GM12878 (cell line): ENCODE measurements around the gene CFAP97D2. TPM values are rescaled to one million over a fixed set of nuclear protein-coding genes. Genes with fewer than 3 reads are reported as not detected.

Source experiments
- BRCA1 ChIP-seq: IDR thresholded peaks from 2 replicates; pipeline ENCODE4 v1.6.1; 2011; ENCODE audit warnings: low read depth, low read length, improper control_type of control experiment
- CBFB ChIP-seq: IDR thresholded peaks from 2 replicates; pipeline ENCODE4 v1.6.1; 2016; ENCODE audit warnings: antibody characterized with exemption, low read depth
- CHD4 ChIP-seq: fragments of 200-600 bp; sonication (generic); IDR thresholded peaks from 2 replicates; pipeline ENCODE4 v1.6.1; 2016; ENCODE audit warnings: mild to moderate bottlenecking
- CREB1 ChIP-seq: IDR thresholded peaks from 2 replicates; pipeline ENCODE4 v1.6.1; 2012; ENCODE audit warnings: low read depth, mild to moderate bottlenecking, inconsistent platforms
- CREM ChIP-seq: IDR thresholded peaks from 2 replicates; pipeline ENCODE4 v1.6.1; 2014; ENCODE audit warnings: antibody characterized with exemption, low read depth
- CUX1 ChIP-seq: IDR thresholded peaks from 2 replicates; pipeline ENCODE4 v1.6.1; 2012; ENCODE audit warnings: improper control_type of control experiment, low read depth, low read length; ENCODE audit not compliant: insufficient replicate concordance
- E2F4 ChIP-seq: IDR thresholded peaks from 2 replicates; pipeline ENCODE4 v1.6.1; 2012; ENCODE audit warnings: low read depth, low read length, improper control_type of control experiment
- E2F8 ChIP-seq: fragments of 450-650 bp; IDR thresholded peaks from 2 replicates; pipeline ENCODE4 v1.6.1; 2018; ENCODE audit warnings: mild to moderate bottlenecking, low read depth, moderate library complexity; ENCODE audit not compliant: partially characterized antibody
- GABPA ChIP-seq: IDR thresholded peaks from 2 replicates; pipeline ENCODE4 v1.6.1; 2014; ENCODE audit warnings: antibody characterized with exemption, low read depth, mild to moderate bottlenecking, inconsistent platforms
- PML ChIP-seq: IDR thresholded peaks from 2 replicates; pipeline ENCODE4 v1.6.1; 2012; ENCODE audit warnings: low read length, inconsistent platforms
- STAT3 ChIP-seq: IDR thresholded peaks from 2 replicates; pipeline ENCODE4 v1.6.1; 2011; ENCODE audit warnings: low read depth, low read length, improper control_type of control experiment
- SUZ12 ChIP-seq: fragments of 200-600 bp; sonication (generic); IDR thresholded peaks from one replicate; pipeline ENCODE4 v1.6.1; 2018; ENCODE audit warnings: antibody characterized with exemption, mild to moderate bottlenecking; ENCODE audit not compliant: unreplicated experiment
- ZBTB4 ChIP-seq: fragments of 450-650 bp; formaldehyde crosslinking; IDR thresholded peaks from 2 replicates; pipeline ENCODE4 v1.4.0; 2022; ENCODE audit warnings: mild to moderate bottlenecking, moderate library complexity
- ZBTB40 ChIP-seq: fragments of 450-650 bp; IDR thresholded peaks from 2 replicates; pipeline ENCODE4 v1.6.1; 2016; ENCODE audit warnings: mild to moderate bottlenecking, moderate library complexity, borderline replicate concordance
- polyA plus RNA-seq, 11 experiments: library from polyadenylated mRNA; depleted of rRNA in 4 of 11; unstranded in 6 of 11; stranded (reverse) in 5 of 11; fragments of >200 nt; fragmentation: Nextera tagmentation in 4 of 11; fragmentation: Illumina TruSeq in 1 of 11; extraction: Ambion mirVana in 4 of 11; extraction: Trizol in 1 of 11; gene quantifications; 1 replicate in 1 of 11; 2 replicates in 10 of 11; pipeline versions ENCODE4 v1.2.1 to v1.2.3, GENCODE V29; 2011 to 2016; ENCODE audit warnings: inconsistent platforms in 2 of 11, missing spikeins in 2 of 11, low read depth in 1 of 11
- total RNA-seq, 4 experiments: library from RNA; depleted of rRNA in 3 of 4; stranded (reverse); fragments of >200 nt in 3 of 4; fragmentation: Illumina TruSeq in 1 of 4; extraction: Trizol in 1 of 4; gene quantifications; 2 replicates each; pipeline versions ENCODE4 v1.2.1 to v1.2.3, GENCODE V29; 2013 to 2021

The CFAP97D2 gene
- total and polyA plus RNA-seq, 10 of the 15 experiments (the other 5 are each of a cell fraction or from before 2014, with no cell fraction given): not detected

GRCh38 chr13:114146629-114147028 is 32.4 kb upstream of the CFAP97D2 start (continued):
- TF ChIP-seq E2F8 (no peak), CREB1 (no peak), E2F4 (no peak), PML (no peak), BRCA1 (no peak), GABPA (no peak), STAT3 (no peak), CHD4 (no peak), SUZ12 (no peak), CUX1 (no peak), CREM (no peak), CBFB (no peak), ZBTB40 (no peak), ZBTB4 (CRISPR knock-in tag) (no peak)
